Measurements from ENCODE around the gene PCDH1.

The PCDH1 gene

GRCh38 chr5:141872496-141873356 is 5.5 kb downstream of the PCDH1 start:
- no peak for DNase-seq

- DNase-seq = no peak
Measured at GRCh38 chr5:141871870-141872269, 6.3 kb downstream of the PCDH1 start.

- DNase-seq = no peak
Measured at GRCh38 chr5:141870871-141871270, 7.3 kb downstream of the PCDH1 start.

- DNase-seq = no peak
Measured at GRCh38 chr5:141870228-141870627, 8.0 kb downstream of the PCDH1 start.

GRCh38 chr5:141869514-141869913 is 8.7 kb downstream of the PCDH1 start:
- DNase-seq = no peak

- no peak for DNase-seq
Measured at GRCh38 chr5:141869040-141869439, 9.2 kb downstream of the PCDH1 start.

- DNase-seq = no peak
Measured at GRCh38 chr5:141868541-141868940, 9.7 kb downstream of the PCDH1 start.

- no peak for DNase-seq
Measured at GRCh38 chr5:141867651-141868050, 10.6 kb downstream of the PCDH1 start.

GRCh38 chr5:141867139-141867538 is 11.1 kb downstream of the PCDH1 start:
- no peak for DNase-seq

GRCh38 chr5:141866096-141866495 is 12.1 kb downstream of the PCDH1 start:
- no peak for DNase-seq

GRCh38 chr5:141865406-141865805 is 12.8 kb downstream of the PCDH1 start:
- no peak for DNase-seq

GRCh38 chr5:141864371-141865370 is 13.5 kb downstream of the PCDH1 start:
- no peak for DNase-seq

- DNase-seq = no peak
Measured at GRCh38 chr5:141863569-141864178, 14.5 kb downstream of the PCDH1 start.

GRCh38 chr5:141862936-141863543 is 15.2 kb downstream of the PCDH1 start:
- DNase-seq = no peak

GRCh38 chr5:141861194-141861593 is 17.0 kb downstream of the PCDH1 start:
- DNase-seq = no peak

GRCh38 chr5:141858079-141858765 is 20.0 kb downstream of the PCDH1 start:
- DNase-seq = no peak

- DNase-seq = no peak
Measured at GRCh38 chr5:141857226-141857625, 21.0 kb downstream of the PCDH1 start.

GRCh38 chr5:141856037-141856790 is 22.0 kb downstream of the PCDH1 start:
- no peak for DNase-seq

GRCh38 chr5:141855265-141856036 is 22.8 kb downstream of the PCDH1 start:
- DNase-seq = no peak

- DNase-seq = no peak
Measured at GRCh38 chr5:141853895-141854626, 24.1 kb downstream of the PCDH1 start.
